HG02884 (cell line): ENCODE data around the gene COLEC12.
"Not testable (repeated sequence)": the region's sequence is repeated elsewhere in the genome, so short reads cannot be mapped to it uniquely, and the experiment has no call there.

Experiments
- ATAC-seq: cut with Tn5 transposase; IDR thresholded peaks from one replicate; pipeline ENCODE4 v1.9.1; 2021; ENCODE audit warnings: mild to moderate bottlenecking, moderate library complexity; ENCODE audit not compliant: unreplicated experiment

Gene COLEC12

GRCh38 chr18:294566-294965, 205.9 kb downstream of the COLEC12 start:
- no peak for ATAC-seq

- ATAC-seq: no peak
Measured at GRCh38 chr18:293536-293935, 207.0 kb downstream of the COLEC12 start.

DNA sequence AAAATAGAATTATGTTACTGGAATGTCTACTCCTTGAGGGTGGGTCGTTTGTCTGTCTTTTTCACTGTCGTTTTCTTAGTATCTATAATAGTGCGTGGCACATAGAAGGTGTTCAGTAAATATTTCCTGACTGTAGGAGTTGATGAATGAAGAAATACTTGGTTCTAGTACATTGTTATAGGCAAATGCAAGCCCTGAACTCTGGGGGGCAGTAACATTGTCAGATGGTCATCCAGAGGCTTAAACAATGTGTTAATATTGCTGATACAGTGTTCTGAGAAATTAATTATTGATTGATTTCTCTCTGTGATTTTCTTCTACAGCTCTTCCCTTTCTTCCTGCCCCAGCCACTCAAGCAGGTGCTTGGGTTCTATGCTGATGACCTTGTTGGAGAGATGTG, 208.2 kb downstream of the COLEC12 start:
- ATAC-seq: no peak

DNA sequence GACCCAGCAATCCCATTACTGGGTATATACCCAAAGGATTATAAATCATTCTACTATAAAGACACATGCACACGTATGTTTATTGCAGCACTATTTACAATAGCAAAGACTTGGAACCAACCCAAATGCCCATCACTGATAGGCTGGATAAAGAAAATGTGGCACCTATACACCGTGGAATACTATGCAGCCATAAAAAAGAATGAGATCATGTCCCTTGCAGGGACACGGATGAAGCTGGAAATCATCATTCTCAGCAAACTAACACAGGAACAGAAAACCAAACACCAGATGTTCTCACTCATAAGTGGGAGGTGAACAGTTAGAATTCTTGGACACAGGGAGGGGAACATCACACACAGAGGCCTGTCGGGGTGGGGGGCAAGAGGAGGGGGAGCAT, 210.5 kb downstream of the COLEC12 start:
- not testable (repeated sequence) for ATAC-seq

DNA sequence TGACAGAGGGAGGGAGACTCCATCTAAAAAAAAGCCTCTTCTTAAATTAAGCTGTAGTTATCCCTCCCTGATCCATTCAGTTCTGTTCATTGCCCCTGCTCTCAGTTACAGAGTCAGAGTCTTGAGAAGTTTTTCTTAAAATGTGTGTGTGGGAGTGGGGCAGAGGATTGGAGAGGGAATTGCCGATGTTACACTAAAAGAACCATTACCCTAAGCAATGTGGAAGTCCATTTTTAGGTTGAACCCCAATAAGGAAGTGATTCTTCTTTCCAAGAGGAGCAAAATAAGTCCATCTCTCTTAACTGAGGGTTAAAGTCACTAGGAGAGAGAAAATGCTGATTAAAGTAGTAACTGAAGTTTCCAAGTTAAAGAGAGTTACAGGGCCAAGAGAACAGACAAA, 211.5 kb downstream of the COLEC12 start:
- ATAC-seq: no peak

GRCh38 chr18:286515-287310, 213.8 kb downstream of the COLEC12 start:
- ATAC-seq: no peak

DNA sequence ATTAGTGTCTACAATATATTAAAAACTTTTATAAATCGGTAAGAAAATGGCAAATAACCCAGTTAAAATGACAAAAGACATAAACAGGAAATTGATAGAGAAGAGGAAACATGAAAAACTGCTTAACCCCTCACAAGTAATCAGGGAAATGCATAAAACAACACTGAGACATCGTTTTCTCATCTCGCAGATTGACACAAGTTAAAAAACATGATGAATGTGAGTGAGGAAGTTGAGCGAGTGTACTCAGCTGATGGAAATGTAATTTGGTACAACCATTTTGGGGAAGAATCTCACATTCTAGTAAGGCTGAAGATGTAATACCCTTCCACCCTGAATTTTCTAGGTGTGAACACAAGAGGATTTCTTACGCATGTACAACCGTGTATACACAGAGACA, 214.7 kb downstream of the COLEC12 start:
- no peak for ATAC-seq

DNA sequence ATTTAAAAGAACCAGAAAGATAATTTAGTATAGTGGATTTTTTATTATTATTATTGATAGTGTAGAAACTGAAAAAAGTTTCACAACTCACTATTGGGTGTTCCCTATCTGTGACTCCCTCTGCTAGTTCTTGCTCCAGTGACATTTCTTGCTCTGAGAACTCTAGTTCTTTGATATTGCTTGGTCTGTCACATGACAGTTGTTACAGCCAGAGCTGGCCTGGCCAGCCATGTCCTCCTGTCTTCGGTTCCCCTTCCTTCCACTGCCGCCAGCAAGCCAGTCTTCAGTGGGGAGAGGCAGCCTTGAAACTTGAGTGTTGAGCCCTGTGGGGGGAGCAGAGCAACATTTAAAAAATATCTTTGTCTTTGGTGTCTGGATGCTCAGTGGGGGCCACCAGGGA, 225.0 kb downstream of the COLEC12 start:
- ATAC-seq: no peak

DNA sequence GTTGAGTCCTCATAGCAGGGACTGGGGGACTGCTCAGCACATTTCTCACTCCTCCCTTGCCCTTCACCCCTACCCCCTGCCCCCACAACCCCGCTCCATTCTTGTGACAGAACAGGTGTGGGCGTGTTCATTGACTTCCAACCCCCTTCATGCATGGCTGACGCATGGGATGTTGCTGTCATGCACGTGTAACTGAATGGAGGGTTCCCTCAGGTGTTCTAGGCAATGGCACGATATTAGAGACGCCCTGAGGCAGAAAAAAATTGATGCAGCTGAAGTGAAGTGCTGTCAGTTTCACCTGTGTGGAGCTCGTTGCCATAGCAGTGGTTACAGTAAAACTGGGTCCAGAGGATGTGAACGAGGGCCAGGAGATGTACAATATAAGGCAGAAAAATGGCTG, 226.2 kb downstream of the COLEC12 start:
- no peak for ATAC-seq

- ATAC-seq: no peak
Measured at GRCh38 chr18:273525-273924, 227.0 kb downstream of the COLEC12 start.

DNA sequence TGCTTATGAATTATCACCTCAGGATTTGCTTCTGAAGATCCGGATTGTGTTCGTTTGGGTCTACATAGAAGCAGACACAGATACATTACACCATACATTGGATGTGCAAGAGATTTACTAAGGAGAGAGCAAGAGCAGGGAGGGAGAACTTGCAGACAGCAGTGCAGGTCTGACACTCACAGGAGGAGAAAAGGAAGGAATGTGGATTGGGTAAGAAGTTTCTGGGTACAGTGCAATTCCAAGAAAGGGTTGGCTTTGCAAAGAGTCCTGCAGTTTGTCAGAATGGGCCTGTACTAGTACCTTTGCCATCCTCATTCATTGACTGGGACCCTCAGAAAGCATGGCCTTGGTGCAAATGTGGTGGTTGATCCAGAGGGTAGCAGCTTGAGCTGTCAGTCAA, 227.9 kb downstream of the COLEC12 start:
- ATAC-seq: no peak

GRCh38 chr18:269480-270095, 230.9 kb downstream of the COLEC12 start:
- no peak for ATAC-seq

- ATAC-seq: peak; percentile 89
Measured at GRCh38 chr18:267688-268552, 232.6 kb downstream of the COLEC12 start, which contains the start of gene THOC1. THOC1 (minus strand) TSS chr18:268047; CDS start chr18:268019, 28 bp downstream.

DNA sequence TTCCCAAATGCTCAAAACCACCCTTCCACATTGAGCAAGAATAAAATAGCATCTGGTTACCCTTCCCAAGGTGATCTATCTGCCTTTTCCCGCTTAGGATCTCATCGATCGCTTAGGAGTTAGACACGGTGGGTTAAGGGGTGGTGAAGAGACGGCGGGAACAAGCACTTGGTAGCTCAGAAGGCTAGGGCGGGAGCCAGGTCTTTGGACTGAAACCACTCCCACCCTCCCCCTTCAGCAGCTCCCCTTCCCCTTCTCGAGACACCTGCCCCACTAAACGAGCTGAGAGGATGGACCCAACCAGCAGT, 233.2 kb downstream of the COLEC12 start:
- ATAC-seq: peak; percentile 24
